HCT116 (cell line): ENCODE data around the gene TLR3. TPM values are rescaled to one million over a fixed set of nuclear protein-coding genes. Genes with fewer than 3 reads are reported as not detected.

Experiments
- ATAC-seq: fragments of 200-7000 bp; cut with Tn5 transposase; 2 replicates; pipeline ENCODE4 v1.9.1; 2020; ENCODE audit warnings: mild to moderate bottlenecking, moderate library complexity
- BruUV-seq: library from RNA; stranded (reverse); fragments of 400-500 nt; replicated peaks from 2 replicates; lab custom pipeline; 2021; lab: Mats Ljungman, UMichigan
- CTCF ChIA-PET: fragments of 300-600 bp; sonication (Branson Sonifier 250); formaldehyde crosslinking; loops from one replicate; lab custom pipeline; 2021; ENCODE audit warnings: antibody characterized with exemption; lab: Charles Lee
- POLR2A ChIA-PET: fragments of 300-600, 350-600 bp; sonication (Branson Sonifier 250); formaldehyde crosslinking; loops from one replicate; lab custom pipeline; 2021; ENCODE audit warnings: antibody characterized with exemption; lab: Charles Lee
- RAD21 ChIA-PET, 2 experiments: fragments of 300-600 bp; sonication (Branson Sonifier 250); formaldehyde crosslinking; loops; one replicate each; lab custom pipeline; 2023; ENCODE audit warnings: low total read pairs in 2 of 2; ENCODE audit not compliant: uncharacterized antibody in 2 of 2, unreplicated experiment in 2 of 2, low non-redundant PET in 1 of 2; lab: Charles Lee
- DNase-seq: peaks from one replicate; pipeline ENCODE4 v3.0.0-alpha.2; 2010; ENCODE audit warnings: low read depth, low spot score
- H2AFZ ChIP-seq: fragments of 200-600 bp; shearing (Covaris generic), sonication (generic); 2 replicates; pipeline ENCODE4 v1.6.1; 2017; ENCODE audit warnings: low read depth, mixed run types, mixed read lengths, antibody characterized with exemption, low read length; ENCODE audit not compliant: poor library complexity, severe bottlenecking
- H3K27ac ChIP-seq: 2 replicates; pipeline ENCODE4 v1.5.1; 2012; ENCODE audit warnings: low read depth, low read length
- H3K27me3 ChIP-seq: fragments of 200-600 bp; sonication (generic); 2 replicates; pipeline ENCODE4 v1.6.1; 2016; ENCODE audit warnings: mixed run types, low read length, mixed read lengths; ENCODE audit not compliant: insufficient read depth
- H3K36me3 ChIP-seq, 2 experiments: fragments of 200-500 bp in 1 of 2; fragments of 200-600 bp in 1 of 2; sonication (Bioruptor generic) in 1 of 2; sonication (generic) in 1 of 2; 2 replicates each; pipeline versions ENCODE4 v1.5.1 to v1.6.1; 2014 to 2016; ENCODE audit warnings: low read length in 2 of 2, inconsistent platforms in 1 of 2, mixed read lengths in 1 of 2, mixed run types in 1 of 2; ENCODE audit not compliant: insufficient read depth in 2 of 2, control insufficient read depth in 1 of 2
- H3K4me1 ChIP-seq, 2 experiments: fragments of 200-600 bp in 1 of 2; sonication (generic) in 1 of 2; 2 replicates each; pipeline versions ENCODE4 v1.5.1 to v1.6.1; 2012 to 2017; ENCODE audit warnings: low read length in 2 of 2, inconsistent platforms in 1 of 2, mild to moderate bottlenecking in 1 of 2, mixed read lengths in 1 of 2, mixed run types in 1 of 2, moderate library complexity in 1 of 2; ENCODE audit not compliant: insufficient read depth in 2 of 2, control insufficient read depth in 1 of 2
- H3K4me2 ChIP-seq: fragments of 200-600 bp; sonication (generic); 2 replicates; pipeline ENCODE4 v1.6.1; 2017; ENCODE audit warnings: mixed run types, low read length, mixed read lengths
- H3K4me3 ChIP-seq, 2 experiments: fragments of 200-600 bp in 1 of 2; sonication (generic) in 1 of 2; replicated peaks in 1 of 2; 2 replicates each; pipeline ENCODE4 v1.5.1; 2011 to 2016; ENCODE audit warnings: low read length in 2 of 2, control low read depth in 1 of 2, low read depth in 1 of 2, mild to moderate bottlenecking in 1 of 2, mixed read lengths in 1 of 2, mixed run types in 1 of 2
- H3K79me2 ChIP-seq: fragments of 200-600 bp; sonication (generic); 2 replicates; pipeline ENCODE4 v1.6.1; 2017; ENCODE audit warnings: mild to moderate bottlenecking, mixed run types, low read length, moderate library complexity, mixed read lengths; ENCODE audit not compliant: insufficient read depth
- H3K9ac ChIP-seq: fragments of 200-600 bp; sonication (generic); 2 replicates; pipeline ENCODE4 v1.6.1; 2016; ENCODE audit warnings: low read length, mixed read lengths
- H3K9me2 ChIP-seq: fragments of 200-600 bp; sonication (generic), shearing (Covaris generic); 2 replicates; pipeline ENCODE4 v1.6.1; 2017; ENCODE audit warnings: mixed run types, mild to moderate bottlenecking, moderate library complexity; ENCODE audit not compliant: insufficient read depth
- H3K9me3 ChIP-seq, 2 experiments: fragments of 200-500 bp in 1 of 2; fragments of 200-600 bp in 1 of 2; sonication (Bioruptor generic) in 1 of 2; sonication (generic) in 1 of 2; 2 replicates each; pipeline ENCODE4 v1.6.1; 2014 to 2017; ENCODE audit warnings: low read length in 2 of 2, mixed read lengths in 2 of 2, inconsistent platforms in 1 of 2, low read depth in 1 of 2, mild to moderate bottlenecking in 1 of 2, mixed run types in 1 of 2, moderate library complexity in 1 of 2; ENCODE audit not compliant: control insufficient read depth in 1 of 2, insufficient read depth in 1 of 2
- H4K20me1 ChIP-seq: fragments of 200-600 bp; sonication (generic), shearing (Covaris generic); 2 replicates; pipeline ENCODE4 v1.6.1; 2017; ENCODE audit warnings: mixed run types, mild to moderate bottlenecking, moderate library complexity; ENCODE audit not compliant: insufficient read depth
- CEBPB ChIP-seq: IDR thresholded peaks from 2 replicates; pipeline ENCODE4 v1.6.1; 2012; ENCODE audit warnings: low read depth
- EGR1 ChIP-seq: IDR thresholded peaks from 2 replicates; pipeline ENCODE4 v1.6.1; 2012; ENCODE audit warnings: low read depth
- ELF1 ChIP-seq: IDR thresholded peaks from 2 replicates; pipeline ENCODE4 v1.6.1; 2012; ENCODE audit warnings: low read depth, borderline replicate concordance
- EZH2 ChIP-seq: fragments of 200-600 bp; sonication (generic); IDR thresholded peaks from 2 replicates; pipeline ENCODE4 v1.6.1; 2017; ENCODE audit warnings: antibody characterized with exemption, mixed run types
- EZH2phosphoT487 ChIP-seq: fragments of 200-600 bp; IDR thresholded peaks from 2 replicates; pipeline ENCODE4 v1.6.1; 2018; ENCODE audit warnings: antibody characterized with exemption, borderline replicate concordance
- JUND ChIP-seq: IDR thresholded peaks from 2 replicates; pipeline ENCODE4 v1.6.1; 2012
- POLR2A ChIP-seq: IDR thresholded peaks from 2 replicates; pipeline ENCODE4 v1.7.0; 2011; ENCODE audit warnings: borderline replicate concordance; ENCODE audit not compliant: insufficient read depth, insufficient read length; ENCODE audit errors: extremely low read depth
- POLR2AphosphoS5 ChIP-seq: IDR thresholded peaks from 2 replicates; pipeline ENCODE4 v1.6.1; 2011; ENCODE audit warnings: mild to moderate bottlenecking, low read depth, low read length, moderate library complexity
- RAD21 ChIP-seq: IDR thresholded peaks from 2 replicates; pipeline ENCODE4 v1.6.1; 2012; ENCODE audit warnings: low read depth, mild to moderate bottlenecking
- SIN3A ChIP-seq: IDR thresholded peaks from 2 replicates; pipeline ENCODE4 v1.6.1; 2012; ENCODE audit warnings: low read depth
- SP1 ChIP-seq: IDR thresholded peaks from 2 replicates; pipeline ENCODE4 v1.6.1; 2012; ENCODE audit warnings: low read depth
- SRF ChIP-seq: IDR thresholded peaks from 2 replicates; pipeline ENCODE4 v1.6.1; 2012; ENCODE audit warnings: low read depth
- TCF7L2 ChIP-seq: IDR thresholded peaks from 2 replicates; pipeline ENCODE4 v1.7.0; 2011; ENCODE audit warnings: borderline replicate concordance, inconsistent platforms; ENCODE audit not compliant: insufficient read depth, insufficient read length; ENCODE audit errors: extremely low read depth
- YY1 ChIP-seq: IDR thresholded peaks from 2 replicates; pipeline ENCODE4 v1.6.1; 2011; ENCODE audit warnings: low read length, low read depth, moderate library complexity, mild to moderate bottlenecking; ENCODE audit not compliant: insufficient replicate concordance; ENCODE audit errors: extremely low read depth
- ZFX ChIP-seq: fragments of 450-650 bp; IDR thresholded peaks from 2 replicates; pipeline ENCODE4 v1.6.1; 2017
- intact Hi-C: fragments of 100-400 bp; cut with micrococcal nuclease; formaldehyde crosslinking; loops from 2 replicates; pipeline ENCODE4 v1.10.0; 2022
- total RNA-seq: library from RNA; stranded (reverse); gene quantifications from one replicate; pipeline ENCODE4 v1.2.1, GENCODE V29; 2021; ENCODE audit not compliant: unreplicated experiment
- TF ChIP-seq, protein P1 (sequence below): IDR thresholded peaks from 2 replicates; pipeline ENCODE4 v1.6.1; 2012
- TF ChIP-seq, protein P2 (sequence below): IDR thresholded peaks from 2 replicates; pipeline ENCODE4 v1.6.1; 2012
- TF ChIP-seq, protein P3 (sequence below), 3 experiments: fragments of 200-600 bp in 1 of 3; sonication (generic) in 1 of 3; IDR thresholded peaks in 2 of 3; conservative IDR thresholded peaks in 1 of 3; 2 replicates each; pipeline ENCODE4 v1.5.1; 2012 to 2017; ENCODE audit warnings: low read depth in 2 of 3, low read length in 2 of 3, antibody characterized with exemption in 1 of 3, borderline replicate concordance in 1 of 3, control low read depth in 1 of 3, mild to moderate bottlenecking in 1 of 3, mixed read lengths in 1 of 3, mixed run types in 1 of 3, moderate library complexity in 1 of 3; ENCODE audit not compliant: insufficient read depth in 1 of 3
- TF ChIP-seq, protein P4 (sequence below): IDR thresholded peaks from 2 replicates; pipeline ENCODE4 v1.6.1; 2011; ENCODE audit warnings: mild to moderate bottlenecking, low read length, moderate library complexity; ENCODE audit not compliant: insufficient replicate concordance; ENCODE audit errors: extremely low read depth

TLR3 gene
- total RNA-seq, 1 experiment from 2014 or later: 1.3 TPM

DNA sequence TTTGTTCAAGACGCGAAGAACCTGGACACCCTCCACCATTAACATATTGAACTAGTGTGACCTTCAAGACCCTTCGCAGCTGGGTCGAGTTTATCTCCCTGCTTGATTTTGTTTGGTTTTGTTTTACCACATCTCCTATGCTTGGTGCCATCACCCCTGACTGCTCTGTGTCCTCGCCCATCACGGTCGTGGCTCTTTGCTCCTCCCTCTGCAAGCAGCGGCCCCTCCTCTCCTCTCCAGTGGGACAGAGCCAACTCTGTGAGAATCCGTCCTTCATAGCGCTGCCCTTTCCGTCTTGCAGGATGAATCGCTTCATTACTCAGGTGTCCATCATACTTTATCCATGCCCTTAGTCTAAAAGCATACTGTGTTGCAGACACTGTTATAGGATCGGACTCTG lies 26.4 kb downstream of the TLR3 start:
- intact Hi-C loops: no loop called here
- H3K9me2 ChIP-seq: no peaks in the 10 kb centered on the region
- H4K20me1 ChIP-seq: no peaks in the 10 kb centered on the region
- H3K9ac ChIP-seq: no peak overlapping the region
- DNase-seq (no peak), ATAC-seq (no peak)
- RAD21 ChIA-PET: no interaction called here
- H3K36me3 ChIP-seq: no peaks in the 10 kb centered on the region
- no TSS peak for BruUV-seq
- no peaks in the 10 kb centered on the region for H3K27me3 ChIP-seq
- TF ChIP-seq ELF1: no peak
- TF ChIP-seq, protein P1, sequence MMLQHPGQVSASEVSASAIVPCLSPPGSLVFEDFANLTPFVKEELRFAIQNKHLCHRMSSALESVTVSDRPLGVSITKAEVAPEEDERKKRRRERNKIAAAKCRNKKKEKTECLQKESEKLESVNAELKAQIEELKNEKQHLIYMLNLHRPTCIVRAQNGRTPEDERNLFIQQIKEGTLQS: no peak
- TF ChIP-seq POLR2A: no peak
- TF ChIP-seq POLR2AphosphoS5: no peak
- no peak for TF ChIP-seq EZH2phosphoT487
- TF ChIP-seq, protein P2, sequence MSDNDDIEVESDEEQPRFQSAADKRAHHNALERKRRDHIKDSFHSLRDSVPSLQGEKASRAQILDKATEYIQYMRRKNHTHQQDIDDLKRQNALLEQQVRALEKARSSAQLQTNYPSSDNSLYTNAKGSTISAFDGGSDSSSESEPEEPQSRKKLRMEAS: no peak
- no peak for TF ChIP-seq JUND
- no peak for TF ChIP-seq EGR1
- TF ChIP-seq TCF7L2: no peak
- no peak for TF ChIP-seq SRF
- TF ChIP-seq ZFX: no peak
- TF ChIP-seq EZH2: no peak
- no peak for TF ChIP-seq CEBPB
- no peak for TF ChIP-seq SP1
- TF ChIP-seq, protein P3, sequence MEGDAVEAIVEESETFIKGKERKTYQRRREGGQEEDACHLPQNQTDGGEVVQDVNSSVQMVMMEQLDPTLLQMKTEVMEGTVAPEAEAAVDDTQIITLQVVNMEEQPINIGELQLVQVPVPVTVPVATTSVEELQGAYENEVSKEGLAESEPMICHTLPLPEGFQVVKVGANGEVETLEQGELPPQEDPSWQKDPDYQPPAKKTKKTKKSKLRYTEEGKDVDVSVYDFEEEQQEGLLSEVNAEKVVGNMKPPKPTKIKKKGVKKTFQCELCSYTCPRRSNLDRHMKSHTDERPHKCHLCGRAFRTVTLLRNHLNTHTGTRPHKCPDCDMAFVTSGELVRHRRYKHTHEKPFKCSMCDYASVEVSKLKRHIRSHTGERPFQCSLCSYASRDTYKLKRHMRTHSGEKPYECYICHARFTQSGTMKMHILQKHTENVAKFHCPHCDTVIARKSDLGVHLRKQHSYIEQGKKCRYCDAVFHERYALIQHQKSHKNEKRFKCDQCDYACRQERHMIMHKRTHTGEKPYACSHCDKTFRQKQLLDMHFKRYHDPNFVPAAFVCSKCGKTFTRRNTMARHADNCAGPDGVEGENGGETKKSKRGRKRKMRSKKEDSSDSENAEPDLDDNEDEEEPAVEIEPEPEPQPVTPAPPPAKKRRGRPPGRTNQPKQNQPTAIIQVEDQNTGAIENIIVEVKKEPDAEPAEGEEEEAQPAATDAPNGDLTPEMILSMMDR (IDR thresholded peaks at IDR 0.05 in 2 of 3, conservative IDR thresholded peaks at IDR 0.05 in 1 of 3; ENCODE audit: borderline replicate concordance in 1 of 3, insufficient read depth in 1 of 3, low read depth in 2 of 3, low read length in 2 of 3): no peak
- TF ChIP-seq YY1: no peak
- TF ChIP-seq, protein P4, sequence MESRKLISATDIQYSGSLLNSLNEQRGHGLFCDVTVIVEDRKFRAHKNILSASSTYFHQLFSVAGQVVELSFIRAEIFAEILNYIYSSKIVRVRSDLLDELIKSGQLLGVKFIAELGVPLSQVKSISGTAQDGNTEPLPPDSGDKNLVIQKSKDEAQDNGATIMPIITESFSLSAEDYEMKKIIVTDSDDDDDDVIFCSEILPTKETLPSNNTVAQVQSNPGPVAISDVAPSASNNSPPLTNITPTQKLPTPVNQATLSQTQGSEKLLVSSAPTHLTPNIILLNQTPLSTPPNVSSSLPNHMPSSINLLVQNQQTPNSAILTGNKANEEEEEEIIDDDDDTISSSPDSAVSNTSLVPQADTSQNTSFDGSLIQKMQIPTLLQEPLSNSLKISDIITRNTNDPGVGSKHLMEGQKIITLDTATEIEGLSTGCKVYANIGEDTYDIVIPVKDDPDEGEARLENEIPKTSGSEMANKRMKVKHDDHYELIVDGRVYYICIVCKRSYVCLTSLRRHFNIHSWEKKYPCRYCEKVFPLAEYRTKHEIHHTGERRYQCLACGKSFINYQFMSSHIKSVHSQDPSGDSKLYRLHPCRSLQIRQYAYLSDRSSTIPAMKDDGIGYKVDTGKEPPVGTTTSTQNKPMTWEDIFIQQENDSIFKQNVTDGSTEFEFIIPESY: no peak
- TF ChIP-seq SIN3A: no peak
- no peak for TF ChIP-seq RAD21
- TF ChIP-seq, all 23 proteins: peak for 0
- no peak overlapping the region for H3K27ac ChIP-seq
- no peaks in the 10 kb centered on the region for H3K79me2 ChIP-seq
- ChIA-PET CTCF (no interaction called here), POLR2A (no interaction called here)
- H3K4me1 ChIP-seq: no peaks in the 10 kb centered on the region
- H3K4me2 ChIP-seq: no peak overlapping the region
- H2AFZ ChIP-seq: no peak overlapping the region
- H3K4me3 ChIP-seq: no peak overlapping the region
- no peaks in the 10 kb centered on the region for H3K9me3 ChIP-seq
